ENCODE data around the gene AMDHD2. TPM values are rescaled to one million over a fixed set of nuclear protein-coding genes. Genes with fewer than 3 reads are reported as not detected.

The AMDHD2 gene
- total and polyA plus RNA-seq, 2 of the 8 experiments (the other 6 are each of a cell fraction or from before 2014, with no cell fraction given): 43.0 to 54.6 TPM

- no peak for TF ChIP-seq PHF8 (conservative IDR thresholded peaks at IDR 0.05; ENCODE audit: low read depth, low read length)
- TF ChIP-seq EP300 (IDR thresholded peaks at IDR 0.05; ENCODE audit: borderline replicate concordance in 1 of 2, low read depth in 2 of 2, low read length in 2 of 2): no peak
- no peak for TF ChIP-seq RXRA (IDR thresholded peaks at IDR 0.05; ENCODE audit: insufficient read depth, low read depth, low read length)
- TF ChIP-seq ATF3 (IDR thresholded peaks at IDR 0.05; ENCODE audit: insufficient read depth, low read depth, low read length): no peak
- no peak for TF ChIP-seq BACH1 (IDR thresholded peaks at IDR 0.05; ENCODE audit: low read length)
- TF ChIP-seq SRF (IDR thresholded peaks at IDR 0.05; ENCODE audit: low read depth, low read length): no peak
Measured at GRCh38 chr16:2476741-2477140, 43.4 kb upstream of the AMDHD2 start (continued).

Data from H1 (cell line).